WTC11 (cell line): ENCODE measurements around the gene STXBP6. TPM values are rescaled to one million over a fixed set of nuclear protein-coding genes. Genes with fewer than 3 reads are reported as not detected.
"Not testable (repeated sequence)": the region's sequence is repeated elsewhere in the genome, so short reads cannot be mapped to it uniquely, and the experiment has no call there.

Experiments used
- ATAC-seq: fragments of 200-7000 bp; cut with Tn5 transposase; 2 replicates; pipeline ENCODE4 v1.10.0; 2021; ENCODE audit warnings: mild to moderate bottlenecking, moderate library complexity
- CTCF ChIA-PET: fragments of 300-600 bp; sonication (Branson Sonifier 250); formaldehyde crosslinking; loops from one replicate; lab custom pipeline; 2021; ENCODE audit warnings: antibody characterized with exemption; lab: Charles Lee
- POLR2A ChIA-PET: fragments of 350-600 bp; sonication (Branson Sonifier 250); formaldehyde crosslinking; loops from one replicate; lab custom pipeline; 2021; ENCODE audit warnings: antibody characterized with exemption; lab: Charles Lee
- DNase-seq: peaks from one replicate; pipeline ENCODE4 v3.0.0; 2021; ENCODE audit warnings: low spot score
- H3K27ac Mint-ChIP-seq: 2 replicates; pipeline ENCODE4 v1.8.0; 2021; ENCODE audit warnings: mixed read lengths
- H3K27me3 Mint-ChIP-seq: 2 replicates; pipeline ENCODE4 v1.8.0; 2021; ENCODE audit warnings: low read depth, mild to moderate bottlenecking, moderate library complexity, mixed read lengths
- H3K36me3 Mint-ChIP-seq: 2 replicates; pipeline ENCODE4 v1.8.0; 2021; ENCODE audit warnings: mixed read lengths
- H3K4me1 Mint-ChIP-seq: 2 replicates; pipeline ENCODE4 v1.8.0; 2022; ENCODE audit warnings: mixed read lengths
- H3K4me3 Mint-ChIP-seq: 2 replicates; pipeline ENCODE4 v1.8.0; 2021; ENCODE audit warnings: mild to moderate bottlenecking, moderate library complexity, mixed read lengths
- H3K9me3 Mint-ChIP-seq: 2 replicates; pipeline ENCODE4 v1.8.0; 2021; ENCODE audit warnings: mixed read lengths
- ATF1 ChIP-seq: sonication (generic); formaldehyde crosslinking; IDR thresholded peaks from 2 replicates; pipeline ENCODE4 v1.8.1; 2023; ENCODE audit warnings: mild to moderate bottlenecking, moderate library complexity, missing genetic modification reagents
- CREM ChIP-seq: sonication (generic); formaldehyde crosslinking; IDR thresholded peaks from 2 replicates; pipeline ENCODE4 v1.8.1; 2022; ENCODE audit warnings: mild to moderate bottlenecking, missing genetic modification reagents, moderate library complexity
- FOXK1 ChIP-seq: sonication (generic); formaldehyde crosslinking; IDR thresholded peaks from 2 replicates; pipeline ENCODE4 v1.8.0; 2022; ENCODE audit warnings: mild to moderate bottlenecking, moderate library complexity, missing genetic modification reagents
- GRHL2 ChIP-seq: fragments of 250-450 bp; sonication (Bioruptor Pico); IDR thresholded peaks from 2 replicates; pipeline ENCODE4 v1.8.0; 2022; ENCODE audit warnings: mild to moderate bottlenecking, moderate library complexity; ENCODE audit not compliant: insufficient replicate concordance, severe bottlenecking
- NFE2L1 ChIP-seq: sonication (generic); formaldehyde crosslinking; IDR thresholded peaks from 2 replicates; pipeline ENCODE4 v1.8.1; 2023; ENCODE audit warnings: missing genetic modification reagents
- NR2C2 ChIP-seq: sonication (generic); formaldehyde crosslinking; IDR thresholded peaks from 2 replicates; pipeline ENCODE4 v1.8.0; 2022; ENCODE audit warnings: mild to moderate bottlenecking, missing genetic modification reagents
- PRRX2 ChIP-seq: fragments of 250-450 bp; sonication (Bioruptor Pico); IDR thresholded peaks from 2 replicates; pipeline ENCODE4 v1.8.0; 2021; ENCODE audit warnings: mild to moderate bottlenecking
- RELA ChIP-seq: sonication (generic); formaldehyde crosslinking; IDR thresholded peaks from 2 replicates; pipeline ENCODE4 v1.8.1; 2022; ENCODE audit warnings: missing genetic modification reagents, mild to moderate bottlenecking, borderline replicate concordance
- RORB ChIP-seq: fragments of 250-450 bp; sonication (Bioruptor Pico); IDR thresholded peaks from 2 replicates; pipeline ENCODE4 v1.9.0; 2021; ENCODE audit warnings: mild to moderate bottlenecking
- SMAD4 ChIP-seq: sonication (generic); formaldehyde crosslinking; IDR thresholded peaks from 2 replicates; pipeline ENCODE4 v1.8.0; 2022; ENCODE audit warnings: mild to moderate bottlenecking, missing genetic modification reagents
- SOX15 ChIP-seq: fragments of 250-450 bp; sonication (Bioruptor Pico); IDR thresholded peaks from 2 replicates; pipeline ENCODE4 v1.9.0; 2021; ENCODE audit warnings: mild to moderate bottlenecking
- TEAD4 ChIP-seq: sonication (generic); formaldehyde crosslinking; IDR thresholded peaks from 2 replicates; pipeline ENCODE4 v1.8.0; 2022; ENCODE audit warnings: mild to moderate bottlenecking, missing genetic modification reagents
- ZBTB21 ChIP-seq: sonication (generic); formaldehyde crosslinking; IDR thresholded peaks from 2 replicates; pipeline ENCODE4 v1.8.1; 2023; ENCODE audit warnings: mild to moderate bottlenecking, missing genetic modification reagents, borderline replicate concordance
- ZNF121 ChIP-seq: sonication (generic); formaldehyde crosslinking; IDR thresholded peaks from 2 replicates; pipeline ENCODE4 v1.8.0; 2023; ENCODE audit warnings: missing genetic modification reagents
- ZNF138 ChIP-seq: sonication (generic); formaldehyde crosslinking; conservative IDR thresholded peaks from 2 replicates; pipeline ENCODE4 v1.8.1; 2022; ENCODE audit warnings: mild to moderate bottlenecking, moderate library complexity, missing genetic modification reagents
- ZNF396 ChIP-seq: fragments of 250-450 bp; sonication (Bioruptor Pico); IDR thresholded peaks from 2 replicates; pipeline ENCODE4 v1.8.0; 2021; ENCODE audit warnings: mild to moderate bottlenecking, moderate library complexity, borderline replicate concordance
- total RNA-seq: library from RNA; stranded (reverse); gene quantifications from 3 replicates; pipeline ENCODE4 v1.2.3, GENCODE V29; 2021
- TF ChIP-seq, protein P1 (sequence below): sonication (generic); formaldehyde crosslinking; IDR thresholded peaks from 2 replicates; pipeline ENCODE4 v1.8.1; 2022; ENCODE audit warnings: mild to moderate bottlenecking, missing genetic modification reagents, moderate library complexity, borderline replicate concordance
- TF ChIP-seq, protein P2 (sequence below): fragments of 250-450 bp; sonication (Bioruptor Pico); IDR thresholded peaks from 2 replicates; pipeline ENCODE4 v2.1.2; 2022; ENCODE audit warnings: mild to moderate bottlenecking, moderate library complexity
- TF ChIP-seq, protein P3 (sequence below): sonication (generic); formaldehyde crosslinking; IDR thresholded peaks from 2 replicates; pipeline ENCODE4 v1.8.1; 2023; ENCODE audit warnings: mild to moderate bottlenecking, missing genetic modification reagents
- TF ChIP-seq, protein P4 (sequence below): sonication (generic); formaldehyde crosslinking; IDR thresholded peaks from 2 replicates; pipeline ENCODE4 v1.8.1; 2022; ENCODE audit warnings: missing genetic modification reagents, borderline replicate concordance
- TF ChIP-seq, protein P5 (sequence below): fragments of 250-450 bp; sonication (Bioruptor Pico); conservative IDR thresholded peaks from 2 replicates; pipeline ENCODE4 v1.9.0; 2021; ENCODE audit warnings: mild to moderate bottlenecking
- TF ChIP-seq, protein P6 (sequence below): fragments of 250-450 bp; sonication (Bioruptor Pico); IDR thresholded peaks from 2 replicates; pipeline ENCODE4 v1.9.0; 2021; ENCODE audit warnings: mild to moderate bottlenecking
- TF ChIP-seq, protein P7 (sequence below): sonication (generic); formaldehyde crosslinking; IDR thresholded peaks from 2 replicates; pipeline ENCODE4 v1.8.1; 2022; ENCODE audit warnings: low read depth, missing genetic modification reagents, borderline replicate concordance

The STXBP6 gene
- total RNA-seq, 1 experiment from 2014 or later = 4.2 TPM

DNA sequence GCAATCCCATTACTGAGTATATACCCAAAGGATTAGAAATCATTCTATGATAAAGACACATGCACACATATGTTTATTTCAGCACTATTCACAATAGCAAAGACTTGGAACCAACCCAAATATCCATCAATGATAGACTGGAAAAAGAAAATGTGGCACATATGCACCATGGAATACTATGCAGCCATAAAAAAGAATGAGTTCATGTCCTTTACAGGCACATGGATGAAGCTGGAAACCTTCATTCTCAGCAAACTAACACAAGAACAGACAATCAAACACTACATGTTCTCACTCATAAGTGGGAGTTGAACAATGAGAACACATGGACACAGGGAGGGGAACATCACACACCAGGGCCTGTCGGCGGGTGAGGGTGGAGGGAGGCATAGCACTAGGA is 113.2 kb downstream of the STXBP6 start:
- ATAC-seq, DNase-seq, POLR2A ChIA-PET, H3K27ac Mint-ChIP-seq, CTCF ChIA-PET, H3K9me3 Mint-ChIP-seq, H3K36me3 Mint-ChIP-seq, H3K4me3 Mint-ChIP-seq, H3K27me3 Mint-ChIP-seq: not testable (repeated sequence)
- peaks cover 11% of the 10 kb centered on the region for H3K4me1 Mint-ChIP-seq

DNA sequence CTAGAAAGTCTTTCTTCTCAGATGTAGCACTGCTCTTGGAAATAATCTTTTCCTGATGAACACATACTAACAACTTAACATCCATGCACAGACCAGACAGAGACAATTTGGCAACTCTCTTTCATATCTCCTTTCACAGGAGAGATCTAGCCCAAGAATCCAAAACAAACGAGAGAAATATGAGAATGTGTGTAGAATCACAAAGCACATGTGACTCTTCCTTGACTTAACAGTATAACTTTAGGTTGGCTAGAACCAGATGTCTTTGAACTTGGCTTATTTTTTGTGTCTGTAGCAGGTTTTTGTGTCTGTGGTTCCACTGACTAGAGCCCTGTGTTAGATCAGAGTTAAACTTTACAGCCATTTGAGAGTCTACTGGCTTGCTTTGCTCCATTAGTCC is 114.2 kb downstream of the STXBP6 start:
- Mint-ChIP-seq H3K27ac (no peak overlapping the region), H3K27me3 (no peaks in the 10 kb centered on the region), H3K4me3 (no peak overlapping the region), H3K9me3 (peaks cover 5% of the 10 kb centered on the region; the same call in 1 of the 2 replicates), H3K4me1 (peaks cover 1% of the 10 kb centered on the region), H3K36me3 (no peaks in the 10 kb centered on the region)
- CTCF ChIA-PET = no interaction called here
- TF ChIP-seq FOXK1 (no peak), ATF1 (no peak), RELA (no peak), GRHL2 (CRISPR knock-in tag) (no peak), TEAD4 (CRISPR knock-in tag) (no peak), SMAD4 (CRISPR knock-in tag) (no peak), CREM (CRISPR knock-in tag) (no peak)
- TF ChIP-seq, protein P1, sequence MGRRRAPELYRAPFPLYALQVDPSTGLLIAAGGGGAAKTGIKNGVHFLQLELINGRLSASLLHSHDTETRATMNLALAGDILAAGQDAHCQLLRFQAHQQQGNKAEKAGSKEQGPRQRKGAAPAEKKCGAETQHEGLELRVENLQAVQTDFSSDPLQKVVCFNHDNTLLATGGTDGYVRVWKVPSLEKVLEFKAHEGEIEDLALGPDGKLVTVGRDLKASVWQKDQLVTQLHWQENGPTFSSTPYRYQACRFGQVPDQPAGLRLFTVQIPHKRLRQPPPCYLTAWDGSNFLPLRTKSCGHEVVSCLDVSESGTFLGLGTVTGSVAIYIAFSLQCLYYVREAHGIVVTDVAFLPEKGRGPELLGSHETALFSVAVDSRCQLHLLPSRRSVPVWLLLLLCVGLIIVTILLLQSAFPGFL (CRISPR knock-in tag) = no peak
- TF ChIP-seq, protein P2, sequence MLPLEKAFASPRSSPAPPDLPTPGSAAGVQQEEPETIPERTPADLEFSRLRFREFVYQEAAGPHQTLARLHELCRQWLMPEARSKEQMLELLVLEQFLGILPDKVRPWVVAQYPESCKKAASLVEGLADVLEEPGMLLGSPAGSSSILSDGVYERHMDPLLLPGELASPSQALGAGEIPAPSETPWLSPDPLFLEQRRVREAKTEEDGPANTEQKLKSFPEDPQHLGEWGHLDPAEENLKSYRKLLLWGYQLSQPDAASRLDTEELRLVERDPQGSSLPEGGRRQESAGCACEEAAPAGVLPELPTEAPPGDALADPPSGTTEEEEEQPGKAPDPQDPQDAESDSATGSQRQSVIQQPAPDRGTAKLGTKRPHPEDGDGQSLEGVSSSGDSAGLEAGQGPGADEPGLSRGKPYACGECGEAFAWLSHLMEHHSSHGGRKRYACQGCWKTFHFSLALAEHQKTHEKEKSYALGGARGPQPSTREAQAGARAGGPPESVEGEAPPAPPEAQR (CRISPR knock-in tag) = no peak
- TF ChIP-seq, protein P3, sequence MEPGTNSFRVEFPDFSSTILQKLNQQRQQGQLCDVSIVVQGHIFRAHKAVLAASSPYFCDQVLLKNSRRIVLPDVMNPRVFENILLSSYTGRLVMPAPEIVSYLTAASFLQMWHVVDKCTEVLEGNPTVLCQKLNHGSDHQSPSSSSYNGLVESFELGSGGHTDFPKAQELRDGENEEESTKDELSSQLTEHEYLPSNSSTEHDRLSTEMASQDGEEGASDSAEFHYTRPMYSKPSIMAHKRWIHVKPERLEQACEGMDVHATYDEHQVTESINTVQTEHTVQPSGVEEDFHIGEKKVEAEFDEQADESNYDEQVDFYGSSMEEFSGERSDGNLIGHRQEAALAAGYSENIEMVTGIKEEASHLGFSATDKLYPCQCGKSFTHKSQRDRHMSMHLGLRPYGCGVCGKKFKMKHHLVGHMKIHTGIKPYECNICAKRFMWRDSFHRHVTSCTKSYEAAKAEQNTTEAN (CRISPR knock-in tag) = no peak
- TF ChIP-seq, protein P4, sequence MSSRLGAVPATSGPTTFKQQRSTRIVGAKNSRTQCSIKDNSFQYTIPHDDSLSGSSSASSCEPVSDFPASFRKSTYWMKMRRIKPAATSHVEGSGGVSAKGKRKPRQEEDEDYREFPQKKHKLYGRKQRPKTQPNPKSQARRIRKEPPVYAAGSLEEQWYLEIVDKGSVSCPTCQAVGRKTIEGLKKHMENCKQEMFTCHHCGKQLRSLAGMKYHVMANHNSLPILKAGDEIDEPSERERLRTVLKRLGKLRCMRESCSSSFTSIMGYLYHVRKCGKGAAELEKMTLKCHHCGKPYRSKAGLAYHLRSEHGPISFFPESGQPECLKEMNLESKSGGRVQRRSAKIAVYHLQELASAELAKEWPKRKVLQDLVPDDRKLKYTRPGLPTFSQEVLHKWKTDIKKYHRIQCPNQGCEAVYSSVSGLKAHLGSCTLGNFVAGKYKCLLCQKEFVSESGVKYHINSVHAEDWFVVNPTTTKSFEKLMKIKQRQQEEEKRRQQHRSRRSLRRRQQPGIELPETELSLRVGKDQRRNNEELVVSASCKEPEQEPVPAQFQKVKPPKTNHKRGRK = no peak
- TF ChIP-seq, protein P5, sequence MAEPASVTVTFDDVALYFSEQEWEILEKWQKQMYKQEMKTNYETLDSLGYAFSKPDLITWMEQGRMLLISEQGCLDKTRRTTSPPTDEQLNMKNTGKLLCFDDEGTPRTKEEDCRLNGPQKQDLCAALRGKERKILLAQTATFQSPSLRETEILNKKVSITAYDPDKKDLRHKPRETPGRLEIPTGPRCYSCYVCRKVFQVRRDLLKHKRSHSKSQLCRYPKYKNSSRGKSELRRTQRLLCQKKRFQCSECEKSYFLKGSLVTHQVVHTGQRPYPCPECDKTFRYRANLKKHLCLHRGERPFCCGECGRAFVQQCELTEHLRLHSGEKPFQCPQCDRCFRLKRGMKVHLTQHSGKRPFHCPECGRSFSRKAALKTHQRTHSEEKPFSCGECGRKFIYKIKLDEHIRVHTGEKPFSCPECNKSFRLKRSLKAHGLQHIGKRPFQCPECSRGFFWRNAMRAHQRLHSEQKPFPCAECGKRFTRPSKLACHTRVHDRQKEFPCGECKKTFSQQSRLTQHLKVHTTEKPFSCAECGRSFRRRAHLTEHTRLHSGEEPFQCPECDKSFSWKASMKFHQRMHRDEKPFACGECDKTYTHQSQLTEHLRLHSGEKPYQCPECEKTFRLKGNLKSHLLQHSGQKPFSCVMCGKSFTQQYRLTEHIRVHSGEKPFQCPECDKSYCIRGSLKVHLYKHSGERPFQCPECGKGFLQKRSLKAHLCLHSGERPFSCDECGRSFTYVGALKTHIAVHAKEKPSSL = no peak
- DNase-seq (no peak), ATAC-seq (no peak)
- POLR2A ChIA-PET = no interaction called here

DNA sequence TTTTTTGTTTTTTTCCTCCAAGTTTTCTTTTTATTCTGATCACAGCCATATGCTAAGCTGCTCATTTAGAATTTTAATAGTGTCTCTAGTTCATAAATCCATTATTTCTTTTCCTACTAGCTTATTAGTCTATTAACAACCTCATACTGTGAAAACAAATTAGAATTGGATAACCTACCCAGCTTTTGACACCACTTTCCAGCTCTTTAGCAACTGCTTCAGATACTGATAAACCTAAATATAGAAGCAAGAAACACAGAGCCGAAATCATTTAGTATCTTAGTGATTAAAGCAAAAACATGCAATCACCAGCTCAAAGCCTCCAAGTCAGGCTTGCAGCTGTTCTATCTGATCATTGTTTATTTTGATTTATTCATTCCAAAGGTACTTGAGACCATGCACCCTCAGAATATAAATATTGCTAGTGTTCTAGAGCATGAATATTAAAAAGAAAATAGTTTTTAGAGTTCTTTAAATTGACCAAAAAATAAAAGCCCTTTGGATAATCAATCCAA is 121.5 kb downstream of the STXBP6 start:
- no peak for ATAC-seq
- DNase-seq = no peak
- POLR2A ChIA-PET = interaction anchor here (0.6 kb wide), 1 partner anchor 117 kb away, joined by 3 read pairs; no protein-coding TSS in a partner anchor
- no peaks in the 10 kb centered on the region for H3K36me3 Mint-ChIP-seq
- peaks cover 42% of the 10 kb centered on the region for H3K4me1 Mint-ChIP-seq
- no peak overlapping the region for H3K4me3 Mint-ChIP-seq
- H3K27ac Mint-ChIP-seq = no peak overlapping the region
- H3K27me3 Mint-ChIP-seq = no peaks in the 10 kb centered on the region
- CTCF ChIA-PET = interaction anchor here (1.1 kb wide), 1 partner anchor 25 kb away, joined by 3 read pairs; no protein-coding TSS in a partner anchor
- H3K9me3 Mint-ChIP-seq = no peaks in the 10 kb centered on the region
- TF ChIP-seq RORB (no peak), ZNF121 (CRISPR knock-in tag) (no peak), ZNF138 (no peak), NFE2L1 (CRISPR knock-in tag) (no peak), SOX15 (CRISPR knock-in tag) (no peak), PRRX2 (CRISPR knock-in tag) (no peak), NR2C2 (CRISPR knock-in tag) (no peak), ZBTB21 (no peak), ZNF396 (CRISPR knock-in tag) (no peak)
- TF ChIP-seq, protein P6, sequence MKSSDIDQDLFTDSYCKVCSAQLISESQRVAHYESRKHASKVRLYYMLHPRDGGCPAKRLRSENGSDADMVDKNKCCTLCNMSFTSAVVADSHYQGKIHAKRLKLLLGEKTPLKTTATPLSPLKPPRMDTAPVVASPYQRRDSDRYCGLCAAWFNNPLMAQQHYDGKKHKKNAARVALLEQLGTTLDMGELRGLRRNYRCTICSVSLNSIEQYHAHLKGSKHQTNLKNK (CRISPR knock-in tag) = no peak
- TF ChIP-seq, protein P7, sequence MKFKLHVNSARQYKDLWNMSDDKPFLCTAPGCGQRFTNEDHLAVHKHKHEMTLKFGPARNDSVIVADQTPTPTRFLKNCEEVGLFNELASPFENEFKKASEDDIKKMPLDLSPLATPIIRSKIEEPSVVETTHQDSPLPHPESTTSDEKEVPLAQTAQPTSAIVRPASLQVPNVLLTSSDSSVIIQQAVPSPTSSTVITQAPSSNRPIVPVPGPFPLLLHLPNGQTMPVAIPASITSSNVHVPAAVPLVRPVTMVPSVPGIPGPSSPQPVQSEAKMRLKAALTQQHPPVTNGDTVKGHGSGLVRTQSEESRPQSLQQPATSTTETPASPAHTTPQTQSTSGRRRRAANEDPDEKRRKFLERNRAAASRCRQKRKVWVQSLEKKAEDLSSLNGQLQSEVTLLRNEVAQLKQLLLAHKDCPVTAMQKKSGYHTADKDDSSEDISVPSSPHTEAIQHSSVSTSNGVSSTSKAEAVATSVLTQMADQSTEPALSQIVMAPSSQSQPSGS (CRISPR knock-in tag) = no peak
- TF ChIP-seq, protein P1 (CRISPR knock-in tag) = no peak
